Osteocyte (in vitro differentiated cells): ENCODE measurements around the gene TIPIN. TPM values are rescaled to one million over a fixed set of nuclear protein-coding genes. Genes with fewer than 3 reads are reported as not detected.

ENCODE experiments used
- DNase-seq: peaks from one replicate; pipeline ENCODE4 v3.0.0; 2021; ENCODE audit warnings: mixed read lengths; ENCODE audit not compliant: unreplicated experiment; ENCODE audit errors: extremely low spot score
- H3K27ac Mint-ChIP-seq: one replicate; pipeline ENCODE4 v1.8.0; 2021; ENCODE audit warnings: mild to moderate bottlenecking, mixed read lengths; ENCODE audit not compliant: unreplicated experiment
- H3K27me3 Mint-ChIP-seq: one replicate; pipeline ENCODE4 v1.8.0; 2021; ENCODE audit warnings: mixed read lengths; ENCODE audit not compliant: unreplicated experiment
- H3K36me3 Mint-ChIP-seq: one replicate; pipeline ENCODE4 v1.8.0; 2021; ENCODE audit warnings: mixed read lengths; ENCODE audit not compliant: unreplicated experiment
- H3K4me1 Mint-ChIP-seq: one replicate; pipeline ENCODE4 v1.8.0; 2021; ENCODE audit warnings: mixed read lengths; ENCODE audit not compliant: unreplicated experiment
- H3K4me3 Mint-ChIP-seq: one replicate; pipeline ENCODE4 v1.8.0; 2021; ENCODE audit warnings: mild to moderate bottlenecking, moderate library complexity, mixed read lengths; ENCODE audit not compliant: unreplicated experiment
- H3K9me3 Mint-ChIP-seq: one replicate; pipeline ENCODE4 v1.8.0; 2021; ENCODE audit warnings: mixed read lengths; ENCODE audit not compliant: unreplicated experiment
- CTCF ChIP-seq: fragments of 200-600 bp; sonication (generic); IDR thresholded peaks from 2 replicates; pipeline ENCODE4 v1.5.0; 2021; ENCODE audit warnings: antibody characterized with exemption, mild to moderate bottlenecking, moderate library complexity
- long read RNA-seq: library from polyadenylated mRNA; unstranded; transcript quantifications from one replicate; pipeline ENCODE4 v2.0.0, GENCODE V29; 2021
- total RNA-seq: library from RNA; stranded (reverse); gene quantifications from 2 replicates; pipeline ENCODE4 v1.2.1, GENCODE V29; 2021

TIPIN gene
- total RNA-seq = 7.6 and 8.0 TPM in 2 replicates
- long read RNA-seq, transcript TIPIN-201 (8 exons, 1,744 nt) = major isoform, 15 of 40 reads
- long read RNA-seq, transcript TIPIN-203 (8 exons, 1,009 nt) = minor isoform, 6 of 40 reads
- long read RNA-seq, partial matches to known transcripts = 10 of 40 reads
- long read RNA-seq, other reads (novel, unspliced or antisense) = 9 of 40 reads

- Mint-ChIP-seq H3K27me3 (no peaks in the 10 kb centered on the region), H3K4me1 (peaks cover 12% of the 10 kb centered on the region), H3K27ac (peak within 1 kb of the TSS; percentile 93), H3K4me3 (peak within 1 kb of the TSS; percentile 97), H3K36me3 (no peaks in the 10 kb centered on the region), H3K9me3 (no peaks in the 10 kb centered on the region)
- TF ChIP-seq CTCF = no peak
- peak; percentile 98 for DNase-seq
Observed at GRCh38 chr15:66356359-66357236, at the start of gene TIPIN. TSS of gene TIPIN (minus strand) at chr15:66356685. CDS start at chr15:66352947, 3,738 bp downstream.

GRCh38 chr15:66405615-66406014, 49.1 kb upstream of the TIPIN start:
- no peak for TF ChIP-seq CTCF
- Mint-ChIP-seq H3K4me1 (peaks cover 52% of the 10 kb centered on the region), H3K9me3 (no peaks in the 10 kb centered on the region), H3K4me3 (peak overlapping the region; percentile 29), H3K27me3 (no peaks in the 10 kb centered on the region), H3K36me3 (no peaks in the 10 kb centered on the region), H3K27ac (peak overlapping the region; percentile 65)
- no peak for DNase-seq

GRCh38 chr15:66405007-66405406, 48.5 kb upstream of the TIPIN start:
- no peaks in the 10 kb centered on the region for H3K27me3 Mint-ChIP-seq
- H3K4me3 Mint-ChIP-seq = no peak overlapping the region
- no peak for TF ChIP-seq CTCF
- peak overlapping the region; percentile 65 for H3K27ac Mint-ChIP-seq
- DNase-seq = no peak
- no peaks in the 10 kb centered on the region for H3K36me3 Mint-ChIP-seq
- peaks cover 55% of the 10 kb centered on the region for H3K4me1 Mint-ChIP-seq
- H3K9me3 Mint-ChIP-seq = no peaks in the 10 kb centered on the region

- no peak for DNase-seq
- Mint-ChIP-seq H3K36me3 (no peaks in the 10 kb centered on the region), H3K9me3 (no peaks in the 10 kb centered on the region), H3K4me1 (peaks cover 55% of the 10 kb centered on the region), H3K4me3 (no peak overlapping the region), H3K27me3 (no peaks in the 10 kb centered on the region), H3K27ac (peak overlapping the region; percentile 12)
- TF ChIP-seq CTCF = no peak
Observed at GRCh38 chr15:66404532-66404931, 48.0 kb upstream of the TIPIN start.

- H3K27me3 Mint-ChIP-seq = no peaks in the 10 kb centered on the region
- TF ChIP-seq CTCF = no peak
- no peaks in the 10 kb centered on the region for H3K9me3 Mint-ChIP-seq
- no peak overlapping the region for H3K4me3 Mint-ChIP-seq
- DNase-seq = no peak
- peaks cover 55% of the 10 kb centered on the region for H3K4me1 Mint-ChIP-seq
- H3K36me3 Mint-ChIP-seq = no peaks in the 10 kb centered on the region
- no peak overlapping the region for H3K27ac Mint-ChIP-seq
Observed at GRCh38 chr15:66404122-66404521, 47.6 kb upstream of the TIPIN start.
